ENCODE data around the gene TLN1. TPM values are rescaled to one million over a fixed set of nuclear protein-coding genes. Genes with fewer than 3 reads are reported as not detected.
A peak's percentile ranks its signal among the peaks of the same experiment; 100 is the strongest.

Gene TLN1
- total RNA-seq, 4 donors from 2014 or later, result 126 to 179 (median 152) TPM

DNA sequence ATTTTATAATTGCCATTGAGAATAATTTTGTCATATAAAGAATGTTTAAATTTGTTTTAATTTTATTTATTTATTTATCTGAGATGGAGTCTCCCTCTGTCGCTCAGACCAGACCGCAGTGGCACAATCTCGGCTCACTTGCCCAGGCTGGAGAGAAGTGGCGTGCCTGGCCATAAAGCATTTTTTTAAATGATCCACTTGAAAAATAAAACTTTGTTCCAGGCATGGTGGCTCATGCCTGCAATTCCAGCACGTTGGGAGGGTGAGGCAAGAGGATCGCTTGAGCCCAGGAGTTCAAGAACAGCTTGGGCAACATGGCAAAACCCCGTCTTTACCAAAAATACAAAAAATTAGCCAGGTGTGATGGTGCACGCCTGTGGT, 79.2 kb downstream of the TLN1 start:
- no peak overlapping the region for H3K27ac ChIP-seq
- TF ChIP-seq, protein P1, sequence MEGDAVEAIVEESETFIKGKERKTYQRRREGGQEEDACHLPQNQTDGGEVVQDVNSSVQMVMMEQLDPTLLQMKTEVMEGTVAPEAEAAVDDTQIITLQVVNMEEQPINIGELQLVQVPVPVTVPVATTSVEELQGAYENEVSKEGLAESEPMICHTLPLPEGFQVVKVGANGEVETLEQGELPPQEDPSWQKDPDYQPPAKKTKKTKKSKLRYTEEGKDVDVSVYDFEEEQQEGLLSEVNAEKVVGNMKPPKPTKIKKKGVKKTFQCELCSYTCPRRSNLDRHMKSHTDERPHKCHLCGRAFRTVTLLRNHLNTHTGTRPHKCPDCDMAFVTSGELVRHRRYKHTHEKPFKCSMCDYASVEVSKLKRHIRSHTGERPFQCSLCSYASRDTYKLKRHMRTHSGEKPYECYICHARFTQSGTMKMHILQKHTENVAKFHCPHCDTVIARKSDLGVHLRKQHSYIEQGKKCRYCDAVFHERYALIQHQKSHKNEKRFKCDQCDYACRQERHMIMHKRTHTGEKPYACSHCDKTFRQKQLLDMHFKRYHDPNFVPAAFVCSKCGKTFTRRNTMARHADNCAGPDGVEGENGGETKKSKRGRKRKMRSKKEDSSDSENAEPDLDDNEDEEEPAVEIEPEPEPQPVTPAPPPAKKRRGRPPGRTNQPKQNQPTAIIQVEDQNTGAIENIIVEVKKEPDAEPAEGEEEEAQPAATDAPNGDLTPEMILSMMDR (IDR thresholded peaks at IDR 0.05), result no peak
- TF ChIP-seq EP300 (IDR thresholded peaks at IDR 0.05) (no peak), POLR2AphosphoS5 (IDR thresholded peaks at IDR 0.05) (no peak), POLR2A (IDR thresholded peaks at IDR 0.05) (no peak)
- no peaks in the 10 kb centered on the region for H3K36me3 ChIP-seq
- H3K9me3 ChIP-seq, result no peaks in the 10 kb centered on the region
- WGBS, result 88% methylated on average over 8 of the region's 8 CpGs
- no peak overlapping the region for H3K4me3 ChIP-seq
- peaks cover 28% of the 10 kb centered on the region for H3K4me1 ChIP-seq
- H3K27me3 ChIP-seq, result no peaks in the 10 kb centered on the region
- DNase-seq (ENCODE audit: low spot score in 2 of 2), result peak in 1 of 2 donors; percentile 41

DNA sequence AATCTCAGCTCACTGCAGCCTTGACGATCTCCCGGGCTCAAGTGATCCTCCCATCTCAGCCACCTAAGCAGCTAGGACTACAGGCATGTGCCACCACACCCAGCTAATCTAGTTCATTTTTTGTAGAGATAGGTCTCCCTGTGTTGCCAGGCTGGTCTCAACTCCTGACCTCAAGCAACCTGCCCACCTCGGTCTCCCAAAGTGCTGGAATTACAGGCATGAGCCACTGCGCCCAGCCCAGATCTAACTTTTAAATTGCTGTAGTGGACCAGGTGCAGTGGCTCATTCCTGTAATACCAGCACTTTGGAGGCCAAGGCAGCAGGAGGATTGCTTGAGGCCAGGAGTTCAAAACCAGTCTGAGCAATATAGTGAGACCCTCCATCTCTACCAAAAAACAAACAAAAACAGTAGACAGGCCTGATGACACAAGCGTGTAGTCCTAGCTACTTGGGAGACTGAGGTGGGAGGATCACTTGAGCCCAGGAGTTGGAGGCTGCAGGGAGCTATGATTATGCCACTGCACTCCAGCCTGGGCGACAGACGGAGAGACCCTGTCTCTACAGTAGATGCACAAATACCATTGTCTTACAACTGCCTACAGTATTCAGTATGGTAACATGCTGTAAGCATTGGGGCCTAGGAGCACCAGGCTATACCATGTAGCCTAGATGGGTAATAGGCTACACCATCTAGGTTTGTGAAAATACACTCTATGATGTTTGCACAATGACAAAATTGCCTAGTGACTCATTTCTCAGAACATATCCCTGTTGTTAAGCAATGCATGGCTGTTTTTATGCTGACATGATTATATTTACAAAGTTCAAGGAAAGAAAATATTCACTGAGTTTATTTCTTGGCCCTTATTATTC, 79.8 kb downstream of the TLN1 start:
- H3K4me3 ChIP-seq, result no peak overlapping the region
- H3K27ac ChIP-seq, result no peak overlapping the region
- peak in 1 of 2 donors; percentile 10 for DNase-seq (ENCODE audit: low spot score in 2 of 2)
- peaks cover 28% of the 10 kb centered on the region for H3K4me1 ChIP-seq
- H3K27me3 ChIP-seq, result no peaks in the 10 kb centered on the region
- no peaks in the 10 kb centered on the region for H3K36me3 ChIP-seq
- TF ChIP-seq, protein P1 (IDR thresholded peaks at IDR 0.05), result no peak
- TF ChIP-seq POLR2A (IDR thresholded peaks at IDR 0.05) (no peak), POLR2AphosphoS5 (IDR thresholded peaks at IDR 0.05) (no peak), EP300 (IDR thresholded peaks at IDR 0.05) (no peak)
- no peaks in the 10 kb centered on the region for H3K9me3 ChIP-seq
- 69% methylated on average over 7 of the region's 7 CpGs for WGBS

DNA sequence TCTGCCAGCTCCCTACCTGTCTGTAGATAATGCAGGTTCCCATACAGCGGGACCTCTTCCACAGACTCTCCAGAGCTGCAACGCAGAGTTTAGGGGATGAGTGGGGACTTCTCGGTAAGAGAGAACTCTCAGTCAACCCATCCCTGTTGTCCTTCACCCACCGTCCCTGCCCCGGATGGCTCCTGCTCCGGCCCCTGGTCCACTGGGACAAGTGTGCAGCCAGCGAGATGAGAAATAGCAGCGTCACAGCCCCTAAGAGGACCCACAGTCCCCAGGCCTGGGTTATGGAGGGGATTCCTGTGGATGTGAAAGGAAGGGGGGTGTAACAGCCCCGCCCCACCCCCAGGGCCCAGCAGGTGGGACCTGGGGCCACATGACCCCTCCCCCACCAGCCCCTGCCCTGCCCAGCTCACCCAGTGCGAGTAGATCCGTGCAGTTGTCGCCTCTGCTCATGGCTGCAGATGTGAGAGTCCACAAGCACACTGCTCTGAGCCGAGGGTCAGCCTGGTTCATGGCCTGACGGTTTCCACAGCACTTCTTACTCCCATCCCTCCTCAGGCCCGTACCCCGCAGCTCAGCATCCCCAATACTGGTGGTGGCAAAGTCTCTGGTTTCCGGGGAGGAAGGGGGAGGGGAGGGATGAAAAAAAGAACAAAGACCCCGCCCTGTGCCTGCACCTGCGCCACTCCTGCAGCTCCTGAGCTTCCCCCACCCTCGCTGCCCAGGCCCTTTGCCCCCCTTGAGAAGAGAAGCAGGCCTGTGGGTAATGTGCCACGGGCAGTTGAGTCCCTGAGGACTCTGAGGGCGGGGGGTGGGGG, 81.4 kb downstream of the TLN1 start, which contains the start of gene SIT1:
TSS of gene SIT1 (minus strand) at position 591 of the 818 bp plus-strand sequence. CDS start at position 513, 78 bp downstream.
- Histone ChIP-seq H3K4me1 (peaks cover 34% of the 10 kb centered on the region), H3K36me3 (no peaks in the 10 kb centered on the region), H3K27me3 (no peaks in the 10 kb centered on the region), H3K4me3 (peak within 1 kb of the TSS; percentile 9), H3K27ac (no peak within 1 kb of the TSS), H3K9me3 (no peaks in the 10 kb centered on the region)
- 75% methylated on average over 11 of the region's 22 CpGs for WGBS
- no peak for TF ChIP-seq POLR2AphosphoS5 (IDR thresholded peaks at IDR 0.05)
- TF ChIP-seq, protein P1 (IDR thresholded peaks at IDR 0.05), result no peak
- TF ChIP-seq POLR2A (IDR thresholded peaks at IDR 0.05), result no peak
- TF ChIP-seq EP300 (IDR thresholded peaks at IDR 0.05), result no peak
- DNase-seq (ENCODE audit: low spot score in 2 of 2), result peak in 1 of 2 donors; percentile 59

DNA sequence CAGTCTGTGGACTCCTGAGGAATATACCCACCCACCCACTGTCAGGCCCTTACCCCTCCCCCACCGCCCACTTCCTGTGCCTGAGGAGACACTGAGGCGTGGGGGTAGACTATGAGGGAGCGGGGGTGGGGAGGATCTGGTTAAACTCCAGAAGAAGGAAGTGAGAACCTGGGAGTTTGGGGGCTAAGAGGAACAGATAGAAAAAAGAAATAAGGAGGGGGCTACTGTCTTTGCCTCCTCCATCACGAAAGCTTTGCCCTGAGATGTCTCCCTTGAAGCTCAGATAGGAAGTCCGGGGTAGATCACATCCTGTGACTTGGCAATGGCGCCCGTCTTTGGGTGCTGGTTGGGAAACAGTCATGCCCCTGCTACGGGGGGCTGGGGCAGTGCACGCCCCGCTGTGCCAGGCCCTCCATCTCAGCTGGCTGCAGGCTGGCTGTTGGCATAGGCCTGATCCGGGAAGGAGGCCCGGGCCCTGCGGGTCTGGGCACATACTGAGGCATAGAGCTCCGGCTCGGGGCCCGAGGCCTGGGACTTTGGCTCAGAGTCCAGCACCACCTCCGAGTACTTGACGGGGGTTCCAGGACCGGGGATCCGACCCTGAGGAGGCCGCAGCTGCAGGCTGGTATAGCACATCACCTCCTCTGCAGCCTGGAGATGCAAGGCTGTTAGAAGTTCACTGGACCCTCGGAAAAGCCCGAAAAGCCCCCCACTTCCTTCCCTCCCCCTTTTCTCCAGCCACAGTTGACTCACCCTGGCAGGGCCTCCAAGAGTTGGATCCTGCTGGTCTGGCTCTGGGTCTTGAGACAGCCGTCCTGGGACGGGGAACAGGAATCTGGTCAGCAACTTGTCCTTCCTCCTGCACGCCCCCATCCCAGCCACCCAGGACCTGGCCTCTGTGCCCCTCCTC, 82.3 kb downstream of the TLN1 start:
- WGBS, result 50% methylated on average over 12 of the region's 26 CpGs
- Histone ChIP-seq H3K27me3 (no peaks in the 10 kb centered on the region), H3K4me1 (peaks cover 43% of the 10 kb centered on the region), H3K36me3 (no peaks in the 10 kb centered on the region), H3K9me3 (no peaks in the 10 kb centered on the region), H3K4me3 (peak overlapping the region; percentile 9), H3K27ac (no peak overlapping the region)
- peak in 1 of 2 donors; percentile 70 for DNase-seq (ENCODE audit: low spot score in 2 of 2)
- TF ChIP-seq POLR2A (IDR thresholded peaks at IDR 0.05) (no peak), EP300 (IDR thresholded peaks at IDR 0.05) (no peak), POLR2AphosphoS5 (IDR thresholded peaks at IDR 0.05) (no peak)
- TF ChIP-seq, protein P1 (IDR thresholded peaks at IDR 0.05), result no peak

Other genes with a start within 250 kb of the TLN1 start
- gene RUSC2, start 242.1 kb downstream of the TLN1 start, total RNA-seq, result 10 to 100 TPM; 17.5 to 22.3 (median 19.0) TPM
- 10 to 100 TPM; 34.1 to 50.7 (median 46.5) TPM for gene TESK1, start 126.9 kb downstream of the TLN1 start, total RNA-seq
- 10 to 100 TPM in 1 of 4 donors, 1 to 10 TPM in 3; 1.9 to 16.7 (median 4.9) TPM for gene CD72, start 113.8 kb downstream of the TLN1 start, total RNA-seq
- 1 to 10 TPM in 1 of 4 donors, not detected in 3; 2.9 TPM for gene SIT1, start 81.3 kb downstream of the TLN1 start, total RNA-seq
- over 10,000 TPM in 2 of 4 donors, 1,000 to 10,000 TPM in 2; 1,246 to 15,173 (median 11,383) TPM for gene RMRP, start 74.2 kb downstream of the TLN1 start, total RNA-seq
- 10 to 100 TPM in 1 of 4 donors, 1 to 10 TPM in 3; 5.0 to 13.2 (median 9.6) TPM for gene CCDC107, start 73.9 kb downstream of the TLN1 start, total RNA-seq
- gene ARHGEF39, start 67.0 kb downstream of the TLN1 start, total RNA-seq, result 10 to 100 TPM in 1 of 4 donors, 1 to 10 TPM in 1, under 1 TPM in 2; 0.34 to 11.3 (median 1.9) TPM
- gene CA9, start 58.3 kb downstream of the TLN1 start, total RNA-seq, result 1 to 10 TPM in 3 of 4 donors, not detected in 1; 2.1 to 5.7 (median 2.8) TPM
- gene TPM2, start 42.3 kb downstream of the TLN1 start, total RNA-seq, result 100 to 1,000 TPM in 1 of 4 donors, 10 to 100 TPM in 3; 40.6 to 105 (median 56.7) TPM
- 10 to 100 TPM; 18.8 to 24.1 (median 23.1) TPM for gene CREB3, start 471 bp upstream of the TLN1 start, total RNA-seq
- 100 to 1,000 TPM in 1 of 4 donors, 10 to 100 TPM in 3; 46.6 to 123 (median 73.5) TPM for gene GBA2, start 17.0 kb upstream of the TLN1 start, total RNA-seq
- gene RGP1, start 17.1 kb upstream of the TLN1 start, total RNA-seq, result 10 to 100 TPM; 20.2 to 34.7 (median 27.7) TPM
- gene MSMP, start 22.1 kb upstream of the TLN1 start, total RNA-seq, result not detected
- gene NPR2, start 59.4 kb upstream of the TLN1 start, total RNA-seq, result 10 to 100 TPM in 3 of 4 donors, 1 to 10 TPM in 1; 8.4 to 26.1 (median 18.2) TPM
- under 1 TPM in 3 of 4 donors, not detected in 1; 0.47 to 0.53 (median 0.52) TPM for gene SPAG8, start 80.1 kb upstream of the TLN1 start, total RNA-seq
- 10 to 100 TPM in 3 of 4 donors, 1 to 10 TPM in 1; 9.5 to 34.9 (median 25.3) TPM for gene HINT2, start 82.8 kb upstream of the TLN1 start, total RNA-seq
- gene FAM221B, start 96.5 kb upstream of the TLN1 start, total RNA-seq, result not detected
- gene TMEM8B, start 97.0 kb upstream of the TLN1 start, total RNA-seq, result 10 to 100 TPM in 1 of 4 donors, 1 to 10 TPM in 3; 5.0 to 11.7 (median 8.0) TPM
- gene OR13J1, start 138.2 kb upstream of the TLN1 start, total RNA-seq, result not detected
- gene HRCT1, start 174.0 kb upstream of the TLN1 start, total RNA-seq, result 1 to 10 TPM; 1.2 to 5.8 (median 2.9) TPM
- 1 to 10 TPM in 2 of 4 donors, under 1 TPM in 1, not detected in 1; 0.49 to 1.3 (median 1.1) TPM for gene SPAAR, start 177.3 kb upstream of the TLN1 start, total RNA-seq
- gene OR2S2, start 226.0 kb upstream of the TLN1 start, total RNA-seq, result not detected

All from suprapubic skin (tissue), 4 donors.